ENCODE results near the gene HLA-DRA.

- TF ChIP-seq CTCF (IDR thresholded peaks at IDR 0.05) (no peak), POLR2A (IDR thresholded peaks at IDR 0.05) (no peak)
These were observed 45.8 kb upstream of the HLA-DRA start for GRCh38 chr6:32393665-32394420.

Data from testis (tissue), 2 donors.